ENCODE results near the gene RFC2. TPM values are rescaled to one million over a fixed set of nuclear protein-coding genes. Genes with fewer than 3 reads are reported as not detected.

Gene RFC2
- total RNA-seq, 1 experiment from 2014 or later, result 75.6 TPM

DNA sequence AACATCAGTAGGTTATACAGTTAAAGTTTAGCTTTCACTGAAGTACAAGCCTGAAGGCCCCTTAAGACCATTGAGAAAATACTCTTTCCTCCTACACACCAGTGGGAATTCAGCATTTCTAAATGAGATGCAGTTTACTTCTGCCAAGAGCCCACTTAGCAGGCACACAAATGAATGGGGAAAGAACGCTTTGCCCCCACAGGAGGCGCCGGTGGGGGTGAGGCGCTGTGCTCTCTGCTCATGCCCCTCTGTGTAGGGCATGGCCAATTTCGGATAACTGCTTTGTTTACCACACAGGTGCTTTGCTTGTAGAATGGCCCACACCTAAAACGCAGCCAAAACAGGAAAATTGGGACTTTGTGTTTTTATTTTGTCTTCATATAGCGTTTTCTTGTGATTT, 60.3 kb downstream of the RFC2 start:
- H3K9me2 ChIP-seq (ENCODE audit: insufficient read depth), result no peaks in the 10 kb centered on the region
- peaks cover 12 to 20% of the 10 kb centered on the region in 2 experiments for H3K4me1 ChIP-seq (ENCODE audit: control insufficient read depth in 1 of 2, insufficient read depth in 2 of 2, low read length in 2 of 2)
- no peaks in the 10 kb centered on the region for H3K27me3 ChIP-seq (ENCODE audit: insufficient read depth, low read length)
- H3K4me2 ChIP-seq (ENCODE audit: low read length), result no peak overlapping the region
- POLR2A ChIA-PET, result interaction anchor here (0.6 to 0.7 kb wide), 2 partner anchors 11 to 60 kb away, joined by 3 to 4 read pairs; no protein-coding TSS in a partner anchor
- H2AFZ ChIP-seq (ENCODE audit: low read depth, low read length, poor library complexity, severe bottlenecking), result no peak overlapping the region
- ATAC-seq, result no peak
- H3K79me2 ChIP-seq (ENCODE audit: insufficient read depth, low read length), result peaks cover 61% of the 10 kb centered on the region
- H3K9me3 ChIP-seq (ENCODE audit: control insufficient read depth in 1 of 2, insufficient read depth in 1 of 2, low read depth in 1 of 2, low read length in 2 of 2), result no peaks in the 10 kb centered on the region
- no peak overlapping the region for H3K9ac ChIP-seq (ENCODE audit: low read length)
- TF ChIP-seq, protein P1, sequence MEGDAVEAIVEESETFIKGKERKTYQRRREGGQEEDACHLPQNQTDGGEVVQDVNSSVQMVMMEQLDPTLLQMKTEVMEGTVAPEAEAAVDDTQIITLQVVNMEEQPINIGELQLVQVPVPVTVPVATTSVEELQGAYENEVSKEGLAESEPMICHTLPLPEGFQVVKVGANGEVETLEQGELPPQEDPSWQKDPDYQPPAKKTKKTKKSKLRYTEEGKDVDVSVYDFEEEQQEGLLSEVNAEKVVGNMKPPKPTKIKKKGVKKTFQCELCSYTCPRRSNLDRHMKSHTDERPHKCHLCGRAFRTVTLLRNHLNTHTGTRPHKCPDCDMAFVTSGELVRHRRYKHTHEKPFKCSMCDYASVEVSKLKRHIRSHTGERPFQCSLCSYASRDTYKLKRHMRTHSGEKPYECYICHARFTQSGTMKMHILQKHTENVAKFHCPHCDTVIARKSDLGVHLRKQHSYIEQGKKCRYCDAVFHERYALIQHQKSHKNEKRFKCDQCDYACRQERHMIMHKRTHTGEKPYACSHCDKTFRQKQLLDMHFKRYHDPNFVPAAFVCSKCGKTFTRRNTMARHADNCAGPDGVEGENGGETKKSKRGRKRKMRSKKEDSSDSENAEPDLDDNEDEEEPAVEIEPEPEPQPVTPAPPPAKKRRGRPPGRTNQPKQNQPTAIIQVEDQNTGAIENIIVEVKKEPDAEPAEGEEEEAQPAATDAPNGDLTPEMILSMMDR (IDR thresholded peaks at IDR 0.05 in 2 of 3, conservative IDR thresholded peaks at IDR 0.05 in 1 of 3; ENCODE audit: borderline replicate concordance in 1 of 3, insufficient read depth in 1 of 3, low read depth in 2 of 3, low read length in 2 of 3), result peak in 1 of 3 experiments; percentile 21; a peak in 1 of 6 replicates
- TF ChIP-seq ZNF274 (IDR thresholded peaks at IDR 0.05; ENCODE audit: low read depth, low read length), result no peak
- BruUV-seq (replicated peaks), result no TSS peak
- no peak for DNase-seq (ENCODE audit: low read depth, low spot score)
- H3K27ac ChIP-seq (ENCODE audit: low read depth, low read length), result no peak overlapping the region
- H3K36me3 ChIP-seq (ENCODE audit: control insufficient read depth in 1 of 2, insufficient read depth in 2 of 2, low read length in 2 of 2), result peaks cover 53 to 54% of the 10 kb centered on the region in 2 experiments
- H4K20me1 ChIP-seq (ENCODE audit: insufficient read depth), result no peaks in the 10 kb centered on the region
- intact Hi-C loops (cut with micrococcal nuclease), result no loop called here
- RAD21 ChIA-PET (ENCODE audit: low non-redundant PET in 1 of 2, low total read pairs in 2 of 2, uncharacterized antibody in 2 of 2, unreplicated experiment in 2 of 2), result no interaction called here
- no peak overlapping the region for H3K4me3 ChIP-seq (replicated peaks in 1 of 2; ENCODE audit: low read depth in 1 of 2, low read length in 2 of 2)
- CTCF ChIA-PET, result interaction anchor here (1.0 to 1.7 kb wide), 2 partner anchors 9 to 207 kb away, joined by 3 read pairs; no protein-coding TSS in a partner anchor

DNA sequence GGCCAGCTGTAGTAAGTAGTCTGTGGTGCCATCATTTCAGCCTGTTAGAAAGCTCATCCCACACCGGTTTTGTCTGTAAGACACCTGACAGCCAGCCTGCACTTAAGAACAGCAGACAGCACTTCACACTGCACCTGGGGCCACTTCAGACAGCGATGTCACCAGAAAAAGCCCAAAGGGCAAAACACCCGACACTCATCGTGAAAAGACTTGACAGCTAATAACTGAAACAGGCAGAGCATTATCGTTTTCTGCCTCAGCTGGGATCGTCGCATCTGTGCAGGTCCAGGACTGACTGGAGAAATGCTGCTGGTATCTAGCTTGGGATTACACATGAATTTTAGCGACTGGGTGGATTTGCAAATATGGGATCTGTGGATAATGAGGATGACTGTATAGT, 61.1 kb downstream of the RFC2 start:
- BruUV-seq (replicated peaks), result no TSS peak
- H3K27ac ChIP-seq (ENCODE audit: low read depth, low read length), result no peak overlapping the region
- RAD21 ChIA-PET (ENCODE audit: low non-redundant PET in 1 of 2, low total read pairs in 2 of 2, uncharacterized antibody in 2 of 2, unreplicated experiment in 2 of 2), result no interaction called here
- TF ChIP-seq, protein P2, sequence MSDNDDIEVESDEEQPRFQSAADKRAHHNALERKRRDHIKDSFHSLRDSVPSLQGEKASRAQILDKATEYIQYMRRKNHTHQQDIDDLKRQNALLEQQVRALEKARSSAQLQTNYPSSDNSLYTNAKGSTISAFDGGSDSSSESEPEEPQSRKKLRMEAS (IDR thresholded peaks at IDR 0.05), result no peak
- TF ChIP-seq CEBPB (IDR thresholded peaks at IDR 0.05; ENCODE audit: low read depth), result no peak
- TF ChIP-seq, protein P3, sequence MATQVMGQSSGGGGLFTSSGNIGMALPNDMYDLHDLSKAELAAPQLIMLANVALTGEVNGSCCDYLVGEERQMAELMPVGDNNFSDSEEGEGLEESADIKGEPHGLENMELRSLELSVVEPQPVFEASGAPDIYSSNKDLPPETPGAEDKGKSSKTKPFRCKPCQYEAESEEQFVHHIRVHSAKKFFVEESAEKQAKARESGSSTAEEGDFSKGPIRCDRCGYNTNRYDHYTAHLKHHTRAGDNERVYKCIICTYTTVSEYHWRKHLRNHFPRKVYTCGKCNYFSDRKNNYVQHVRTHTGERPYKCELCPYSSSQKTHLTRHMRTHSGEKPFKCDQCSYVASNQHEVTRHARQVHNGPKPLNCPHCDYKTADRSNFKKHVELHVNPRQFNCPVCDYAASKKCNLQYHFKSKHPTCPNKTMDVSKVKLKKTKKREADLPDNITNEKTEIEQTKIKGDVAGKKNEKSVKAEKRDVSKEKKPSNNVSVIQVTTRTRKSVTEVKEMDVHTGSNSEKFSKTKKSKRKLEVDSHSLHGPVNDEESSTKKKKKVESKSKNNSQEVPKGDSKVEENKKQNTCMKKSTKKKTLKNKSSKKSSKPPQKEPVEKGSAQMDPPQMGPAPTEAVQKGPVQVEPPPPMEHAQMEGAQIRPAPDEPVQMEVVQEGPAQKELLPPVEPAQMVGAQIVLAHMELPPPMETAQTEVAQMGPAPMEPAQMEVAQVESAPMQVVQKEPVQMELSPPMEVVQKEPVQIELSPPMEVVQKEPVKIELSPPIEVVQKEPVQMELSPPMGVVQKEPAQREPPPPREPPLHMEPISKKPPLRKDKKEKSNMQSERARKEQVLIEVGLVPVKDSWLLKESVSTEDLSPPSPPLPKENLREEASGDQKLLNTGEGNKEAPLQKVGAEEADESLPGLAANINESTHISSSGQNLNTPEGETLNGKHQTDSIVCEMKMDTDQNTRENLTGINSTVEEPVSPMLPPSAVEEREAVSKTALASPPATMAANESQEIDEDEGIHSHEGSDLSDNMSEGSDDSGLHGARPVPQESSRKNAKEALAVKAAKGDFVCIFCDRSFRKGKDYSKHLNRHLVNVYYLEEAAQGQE (IDR thresholded peaks at IDR 0.05; ENCODE audit: low read depth), result no peak
- no peak for TF ChIP-seq POLR2AphosphoS5 (IDR thresholded peaks at IDR 0.05; ENCODE audit: low read depth, low read length)
- TF ChIP-seq YY1 (IDR thresholded peaks at IDR 0.05; ENCODE audit: extremely low read depth, insufficient replicate concordance, low read depth, low read length), result no peak
- TF ChIP-seq, protein P4, sequence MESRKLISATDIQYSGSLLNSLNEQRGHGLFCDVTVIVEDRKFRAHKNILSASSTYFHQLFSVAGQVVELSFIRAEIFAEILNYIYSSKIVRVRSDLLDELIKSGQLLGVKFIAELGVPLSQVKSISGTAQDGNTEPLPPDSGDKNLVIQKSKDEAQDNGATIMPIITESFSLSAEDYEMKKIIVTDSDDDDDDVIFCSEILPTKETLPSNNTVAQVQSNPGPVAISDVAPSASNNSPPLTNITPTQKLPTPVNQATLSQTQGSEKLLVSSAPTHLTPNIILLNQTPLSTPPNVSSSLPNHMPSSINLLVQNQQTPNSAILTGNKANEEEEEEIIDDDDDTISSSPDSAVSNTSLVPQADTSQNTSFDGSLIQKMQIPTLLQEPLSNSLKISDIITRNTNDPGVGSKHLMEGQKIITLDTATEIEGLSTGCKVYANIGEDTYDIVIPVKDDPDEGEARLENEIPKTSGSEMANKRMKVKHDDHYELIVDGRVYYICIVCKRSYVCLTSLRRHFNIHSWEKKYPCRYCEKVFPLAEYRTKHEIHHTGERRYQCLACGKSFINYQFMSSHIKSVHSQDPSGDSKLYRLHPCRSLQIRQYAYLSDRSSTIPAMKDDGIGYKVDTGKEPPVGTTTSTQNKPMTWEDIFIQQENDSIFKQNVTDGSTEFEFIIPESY (IDR thresholded peaks at IDR 0.05; ENCODE audit: extremely low read depth, insufficient replicate concordance, low read length), result no peak
- no peak for TF ChIP-seq SRF (IDR thresholded peaks at IDR 0.05; ENCODE audit: low read depth)
- TF ChIP-seq SP1 (IDR thresholded peaks at IDR 0.05; ENCODE audit: low read depth), result no peak
- no peak overlapping the region for H2AFZ ChIP-seq (ENCODE audit: low read depth, low read length, poor library complexity, severe bottlenecking)
- DNase-seq (ENCODE audit: low read depth, low spot score), result no peak
- ATAC-seq, result no peak
- H3K79me2 ChIP-seq (ENCODE audit: insufficient read depth, low read length), result peaks cover 70% of the 10 kb centered on the region
- POLR2A ChIA-PET, result no interaction called here
- intact Hi-C loops (cut with micrococcal nuclease), result no loop called here
- H3K4me3 ChIP-seq (replicated peaks in 1 of 2; ENCODE audit: low read depth in 1 of 2, low read length in 2 of 2), result no peak overlapping the region
- H3K36me3 ChIP-seq (ENCODE audit: control insufficient read depth in 1 of 2, insufficient read depth in 2 of 2, low read length in 2 of 2), result peaks cover 61 to 62% of the 10 kb centered on the region in 2 experiments
- H3K9me3 ChIP-seq (ENCODE audit: control insufficient read depth in 1 of 2, insufficient read depth in 1 of 2, low read depth in 1 of 2, low read length in 2 of 2), result no peaks in the 10 kb centered on the region
- H4K20me1 ChIP-seq (ENCODE audit: insufficient read depth), result peaks cover 8% of the 10 kb centered on the region; the same call in 1 of the 2 replicates
- peaks cover 6 to 14% of the 10 kb centered on the region in 2 experiments for H3K4me1 ChIP-seq (ENCODE audit: control insufficient read depth in 1 of 2, insufficient read depth in 2 of 2, low read length in 2 of 2)
- no peaks in the 10 kb centered on the region for H3K27me3 ChIP-seq (ENCODE audit: insufficient read depth, low read length)
- H3K4me2 ChIP-seq (ENCODE audit: low read length), result no peak overlapping the region
- H3K9me2 ChIP-seq (ENCODE audit: insufficient read depth), result no peaks in the 10 kb centered on the region
- no peak overlapping the region for H3K9ac ChIP-seq (ENCODE audit: low read length)
- CTCF ChIA-PET, result interaction anchor here (1.0 to 1.1 kb wide), 2 partner anchors 10 to 13 kb away, joined by 3 to 4 read pairs; no protein-coding TSS in a partner anchor
